Naive B cell (primary cell): Measurements from ENCODE around the gene DCAKD. TPM values are rescaled to one million over a fixed set of nuclear protein-coding genes. Genes with fewer than 3 reads are reported as not detected.
A peak's percentile ranks its signal among the peaks of the same experiment; 100 is the strongest.
"Not testable (repeated sequence)": the region's sequence is repeated elsewhere in the genome, so short reads cannot be mapped to it uniquely, and the experiment has no call there.

Experiments used
- ATAC-seq, 2 donors: fragments of 150-1000 bp; cut with Tn5 transposase; 2 replicates each; pipeline ENCODE4 v1.10.0; 2021; ENCODE audit warnings: low read depth in 2 of 2, mild to moderate bottlenecking in 2 of 2, moderate library complexity in 2 of 2
- DNase-seq: peaks from one replicate; pipeline ENCODE4 v3.0.0; 2022
- H3K27ac Mint-ChIP-seq, 6 donors: one replicate each; pipeline ENCODE4 v1.8.0; 2020 to 2022; ENCODE audit warnings: mild to moderate bottlenecking in 6 of 6, mixed read lengths in 6 of 6, moderate library complexity in 5 of 6, inconsistent platforms in 2 of 6
- H3K27me3 Mint-ChIP-seq, 3 donors: one replicate each; pipeline ENCODE4 v1.8.0; 2021 to 2022; ENCODE audit warnings: mixed read lengths in 3 of 3, mild to moderate bottlenecking in 1 of 3
- H3K36me3 Mint-ChIP-seq, 2 donors: one replicate each; pipeline ENCODE4 v1.8.0; 2020 to 2022; ENCODE audit warnings: mixed read lengths in 2 of 2, inconsistent platforms in 1 of 2, mild to moderate bottlenecking in 1 of 2
- H3K4me1 Mint-ChIP-seq, 3 donors: one replicate each; pipeline ENCODE4 v1.8.0; 2020 to 2022; ENCODE audit warnings: mixed read lengths in 3 of 3, inconsistent platforms in 1 of 3, mild to moderate bottlenecking in 1 of 3, moderate library complexity in 1 of 3
- H3K4me3 Mint-ChIP-seq, 8 donors: one replicate each; pipeline ENCODE4 v1.8.0; 2020 to 2022; ENCODE audit warnings: mild to moderate bottlenecking in 8 of 8, mixed read lengths in 8 of 8, moderate library complexity in 8 of 8, inconsistent platforms in 2 of 8
- H3K9me3 Mint-ChIP-seq, 7 donors: one replicate each; pipeline ENCODE4 v1.8.0; 2020 to 2022; ENCODE audit warnings: mixed read lengths in 7 of 7, mild to moderate bottlenecking in 5 of 7, inconsistent platforms in 2 of 7, moderate library complexity in 1 of 7
- polyA plus RNA-seq, 6 donors: library from polyadenylated mRNA; unstranded; fragments of 300-500 nt; fragmentation: Illumina TruSeq; gene quantifications; one replicate each; pipeline ENCODE4 v1.2.3, GENCODE V29; 2021; ENCODE audit warnings: low read depth in 6 of 6

Gene DCAKD
- polyA plus RNA-seq, 6 donors from 2014 or later, result 3.1 to 15.5 (median 11.1) TPM

GRCh38 chr17:45052052-45052772 lies 780 bp upstream of the DCAKD start:
- H3K9me3 Mint-ChIP-seq, result no peaks in the 10 kb centered on the region
- peaks cover 16 to 33% (median 24%) of the 10 kb centered on the region in 3 donors for H3K4me1 Mint-ChIP-seq
- H3K27ac Mint-ChIP-seq, result peak overlapping the region in 3 of 6 donors; percentile 59 to 80 (median 69)
- DNase-seq (no peak), ATAC-seq (no peak)
- no peaks in the 10 kb centered on the region for H3K27me3 Mint-ChIP-seq
- H3K4me3 Mint-ChIP-seq, result peak overlapping the region; percentile 59 to 88 (median 82)
- H3K36me3 Mint-ChIP-seq, result no peaks in the 10 kb centered on the region

- H3K36me3 Mint-ChIP-seq, DNase-seq, H3K27me3 Mint-ChIP-seq, ATAC-seq, H3K27ac Mint-ChIP-seq, H3K9me3 Mint-ChIP-seq: not testable (repeated sequence)
- Mint-ChIP-seq H3K4me1 (peaks cover 16 to 33% (median 24%) of the 10 kb centered on the region in 3 donors), H3K4me3 (peak overlapping the region in 5 of 8 donors; percentile 84 to 89 (median 88))
Observed at GRCh38 chr17:45051720-45052051, 254 bp upstream of the DCAKD start.

- Mint-ChIP-seq H3K4me3 (peak overlapping the region; percentile 87 to 94 (median 89)), H3K27me3 (no peaks in the 10 kb centered on the region), H3K36me3 (no peaks in the 10 kb centered on the region), H3K27ac (peak overlapping the region; percentile 88 to 97 (median 95)), H3K9me3 (no peaks in the 10 kb centered on the region), H3K4me1 (peaks cover 14 to 33% (median 22%) of the 10 kb centered on the region in 3 donors)
- ATAC-seq, result no peak
- peak; percentile 5 for DNase-seq
Observed at GRCh38 chr17:45050481-45051059, 862 bp downstream of the DCAKD start.

- Mint-ChIP-seq H3K36me3 (no peaks in the 10 kb centered on the region), H3K4me1 (peaks cover 11 to 28% (median 22%) of the 10 kb centered on the region in 3 donors), H3K9me3 (no peaks in the 10 kb centered on the region), H3K4me3 (peak overlapping the region in 3 of 8 donors; percentile 20 to 63 (median 47)), H3K27me3 (no peaks in the 10 kb centered on the region), H3K27ac (peak overlapping the region in 3 of 6 donors; percentile 57 to 81 (median 81))
- no peak for DNase-seq
- ATAC-seq, result no peak
Observed at GRCh38 chr17:45048795-45049563, 2.5 kb downstream of the DCAKD start.

- Mint-ChIP-seq H3K4me3 (no peak overlapping the region), H3K27ac (no peak overlapping the region), H3K27me3 (no peaks in the 10 kb centered on the region), H3K4me1 (peaks cover 19 to 32% (median 32%) of the 10 kb centered on the region in 3 donors), H3K9me3 (no peaks in the 10 kb centered on the region), H3K36me3 (no peaks in the 10 kb centered on the region)
- DNase-seq, result no peak
- ATAC-seq, result no peak
Observed at GRCh38 chr17:45046537-45047125, 4.8 kb downstream of the DCAKD start.

- Mint-ChIP-seq H3K27ac (peak overlapping the region in 1 of 6 donors; percentile 3), H3K27me3 (no peaks in the 10 kb centered on the region)
Observed at GRCh38 chr17:45043813-45044540, 7.5 kb downstream of the DCAKD start.

GRCh38 chr17:45042346-45043120 lies 8.9 kb downstream of the DCAKD start:
- no peaks in the 10 kb centered on the region for H3K27me3 Mint-ChIP-seq
- H3K36me3 Mint-ChIP-seq, result no peaks in the 10 kb centered on the region
- peak overlapping the region in 3 of 6 donors; percentile 37 to 87 (median 81) for H3K27ac Mint-ChIP-seq
- no peaks in the 10 kb centered on the region for H3K9me3 Mint-ChIP-seq
- no peak for ATAC-seq
- DNase-seq, result no peak
- peaks cover 20 to 30% (median 27%) of the 10 kb centered on the region in 3 donors for H3K4me1 Mint-ChIP-seq
- no peak overlapping the region for H3K4me3 Mint-ChIP-seq

More at GRCh38 chr17:45043813-45044540, 7.5 kb downstream of the DCAKD start:
- Mint-ChIP-seq H3K36me3 (no peaks in the 10 kb centered on the region), H3K4me1 (peaks cover 17 to 28% (median 23%) of the 10 kb centered on the region in 3 donors), H3K4me3 (no peak overlapping the region), H3K9me3 (no peaks in the 10 kb centered on the region)
- DNase-seq, result no peak
- ATAC-seq, result no peak

- Mint-ChIP-seq H3K4me3 (no peak overlapping the region), H3K27ac (no peak overlapping the region), H3K36me3 (no peaks in the 10 kb centered on the region), H3K27me3 (no peaks in the 10 kb centered on the region), H3K9me3 (no peaks in the 10 kb centered on the region), H3K4me1 (peaks cover 20 to 30% (median 25%) of the 10 kb centered on the region in 3 donors)
- ATAC-seq, result no peak
- no peak for DNase-seq
Observed at GRCh38 chr17:45040459-45040858, 11.0 kb downstream of the DCAKD start.

GRCh38 chr17:45038728-45039634 lies 12.5 kb downstream of the DCAKD start:
- peaks cover 0 to 11% of the 10 kb centered on the region in 2 donors for H3K36me3 Mint-ChIP-seq
- DNase-seq (no peak), ATAC-seq (no peak)
- H3K4me3 Mint-ChIP-seq, result no peak overlapping the region
- peak overlapping the region in 3 of 6 donors; percentile 32 to 93 (median 80) for H3K27ac Mint-ChIP-seq
- peaks cover 24 to 27% (median 25%) of the 10 kb centered on the region in 3 donors for H3K4me1 Mint-ChIP-seq
- no peaks in the 10 kb centered on the region for H3K27me3 Mint-ChIP-seq
- H3K9me3 Mint-ChIP-seq, result no peaks in the 10 kb centered on the region

- H3K9me3 Mint-ChIP-seq, result no peaks in the 10 kb centered on the region
- ATAC-seq, result no peak
- no peaks in the 10 kb centered on the region for H3K27me3 Mint-ChIP-seq
- H3K4me1 Mint-ChIP-seq, result peaks cover 9 to 15% (median 12%) of the 10 kb centered on the region in 3 donors
- H3K36me3 Mint-ChIP-seq, result peaks cover 0 to 17% of the 10 kb centered on the region in 2 donors
- no peak for DNase-seq
- H3K4me3 Mint-ChIP-seq, result no peak overlapping the region
- H3K27ac Mint-ChIP-seq, result no peak overlapping the region
Observed at GRCh38 chr17:45036691-45037090, 14.7 kb downstream of the DCAKD start.

- H3K27me3 Mint-ChIP-seq, result no peaks in the 10 kb centered on the region
- ATAC-seq (no peak), DNase-seq (no peak)
- peaks cover 0 to 17% of the 10 kb centered on the region in 2 donors for H3K36me3 Mint-ChIP-seq
- H3K4me1 Mint-ChIP-seq, result peaks cover 9 to 15% (median 12%) of the 10 kb centered on the region in 3 donors
- no peak overlapping the region for H3K4me3 Mint-ChIP-seq
- no peaks in the 10 kb centered on the region for H3K9me3 Mint-ChIP-seq
- H3K27ac Mint-ChIP-seq, result no peak overlapping the region
Observed at GRCh38 chr17:45035848-45036247, 15.6 kb downstream of the DCAKD start.
